GM23338 (cell line): ENCODE data around the gene TMED8. TPM values are rescaled to one million over a fixed set of nuclear protein-coding genes. Genes with fewer than 3 reads are reported as not detected.

Experiments used
- ATAC-seq: fragments of 200-7000 bp; cut with Tn5 transposase; 3 replicates; pipeline ENCODE4 v1.9.1; 2020
- DNase-seq: peaks from one replicate; pipeline ENCODE4 v3.0.0-alpha.2; 2015; ENCODE audit warnings: low spot score
- H2AFZ ChIP-seq: fragments of 200-600 bp; sonication (generic); 2 replicates; pipeline ENCODE4 v1.8.0; 2016; ENCODE audit warnings: antibody characterized with exemption, mild to moderate bottlenecking, moderate library complexity
- H3F3A ChIP-seq: fragments of 200-600 bp; sonication (generic); replicated peaks from 2 replicates; pipeline ENCODE4 v1.8.0; 2017; ENCODE audit warnings: antibody characterized with exemption, mixed run types, low read depth
- H3K27ac ChIP-seq: fragments of 200-600 bp; sonication (generic); 2 replicates; pipeline ENCODE4 v1.6.1; 2016; ENCODE audit warnings: low read depth
- H3K27me3 ChIP-seq: fragments of 200-600 bp; sonication (generic); 2 replicates; pipeline ENCODE4 v1.8.0; 2016; ENCODE audit warnings: mild to moderate bottlenecking, mixed run types, moderate library complexity; ENCODE audit not compliant: insufficient read depth
- H3K36me3 ChIP-seq: fragments of 200-600 bp; sonication (generic); 2 replicates; pipeline ENCODE4 v1.8.0; 2016; ENCODE audit warnings: mild to moderate bottlenecking; ENCODE audit not compliant: insufficient read depth
- H3K4me1 ChIP-seq: fragments of 200-600 bp; sonication (generic); 2 replicates; pipeline ENCODE4 v1.8.0; 2016; ENCODE audit warnings: mild to moderate bottlenecking, moderate library complexity; ENCODE audit not compliant: insufficient read depth
- H3K4me2 ChIP-seq: fragments of 200-600 bp; sonication (generic); 2 replicates; pipeline ENCODE4 v1.7.1; 2017; ENCODE audit warnings: mixed run types
- H3K4me3 ChIP-seq: fragments of 200-600 bp; sonication (generic); 2 replicates; pipeline ENCODE4 v1.6.1; 2016; ENCODE audit warnings: mixed run types
- H3K79me2 ChIP-seq: fragments of 200-600 bp; sonication (generic); replicated peaks from 2 replicates; pipeline ENCODE4 v1.8.0; 2017; ENCODE audit warnings: mild to moderate bottlenecking; ENCODE audit not compliant: insufficient read depth
- H3K9me2 ChIP-seq: fragments of 200-600 bp; sonication (generic); 2 replicates; pipeline ENCODE4 v1.8.0; 2017; ENCODE audit not compliant: insufficient read depth
- H4K20me1 ChIP-seq: fragments of 200-600 bp; sonication (generic); replicated peaks from 2 replicates; pipeline ENCODE4 v1.8.0; 2017; ENCODE audit warnings: mild to moderate bottlenecking; ENCODE audit not compliant: insufficient read depth
- H3K27ac Mint-ChIP-seq: 2 replicates; pipeline ENCODE4 v1.8.0; 2020; ENCODE audit warnings: inconsistent platforms, mild to moderate bottlenecking, moderate library complexity, mixed read lengths
- H3K27me3 Mint-ChIP-seq: 3 replicates; pipeline ENCODE4 v1.8.0; 2022; ENCODE audit warnings: low read depth, mild to moderate bottlenecking, moderate library complexity, mixed read lengths, inconsistent platforms; ENCODE audit not compliant: insufficient read depth, poor library complexity
- H3K36me3 Mint-ChIP-seq: 3 replicates; pipeline ENCODE4 v1.8.0; 2021; ENCODE audit warnings: low read depth, mild to moderate bottlenecking, inconsistent platforms, moderate library complexity, mixed read lengths
- H3K4me1 Mint-ChIP-seq: 3 replicates; pipeline ENCODE4 v1.8.0; 2020; ENCODE audit warnings: mild to moderate bottlenecking, inconsistent platforms, mixed read lengths
- H3K4me3 Mint-ChIP-seq: 3 replicates; pipeline ENCODE4 v1.8.0; 2021; ENCODE audit warnings: moderate library complexity, mild to moderate bottlenecking, inconsistent platforms, mixed read lengths
- H3K9me3 Mint-ChIP-seq: 3 replicates; pipeline ENCODE4 v1.8.0; 2020; ENCODE audit warnings: moderate library complexity, mild to moderate bottlenecking, inconsistent platforms, mixed read lengths
- CREB1 ChIP-seq: fragments of 250-450 bp; sonication (Bioruptor Pico); IDR thresholded peaks from 2 replicates; pipeline ENCODE4 v1.5.0; 2020; ENCODE audit warnings: low read depth, mild to moderate bottlenecking, moderate library complexity
- EZH2 ChIP-seq: fragments of 200-600 bp; sonication (generic); IDR thresholded peaks from one replicate; pipeline ENCODE4 v1.8.0; 2017; ENCODE audit warnings: antibody characterized with exemption, mild to moderate bottlenecking, low read depth; ENCODE audit not compliant: unreplicated experiment
- EZH2phosphoT487 ChIP-seq: fragments of 200-600 bp; sonication (generic); IDR thresholded peaks from one replicate; pipeline ENCODE4 v1.8.1; 2018; ENCODE audit warnings: antibody characterized with exemption; ENCODE audit not compliant: unreplicated experiment
- POLR2AphosphoS5 ChIP-seq: IDR thresholded peaks from 2 replicates; pipeline ENCODE4 v1.6.1; 2016; ENCODE audit warnings: antibody characterized with exemption, low read depth
- STAT1 ChIP-seq: IDR thresholded peaks from one replicate; pipeline ENCODE4 v1.6.1; 2016; ENCODE audit warnings: antibody characterized with exemption; ENCODE audit not compliant: unreplicated experiment
- ZNF114 ChIP-seq: fragments of 250-450 bp; sonication (Bioruptor Pico); IDR thresholded peaks from 2 replicates; pipeline ENCODE4 v1.5.0; 2020; ENCODE audit warnings: mild to moderate bottlenecking, moderate library complexity
- ZNF462 ChIP-seq: fragments of 250-450 bp; sonication (Bioruptor Pico); IDR thresholded peaks from 2 replicates; pipeline ENCODE4 v1.5.0; 2020; ENCODE audit warnings: mild to moderate bottlenecking, moderate library complexity
- polyA plus RNA-seq: library from polyadenylated mRNA; unstranded; fragments of >200 nt; fragmentation: Nextera tagmentation; extraction: Ambion mirVana; gene quantifications from 2 replicates; pipeline ENCODE4 v1.2.1, GENCODE V29; 2016
- total RNA-seq: library from RNA; depleted of rRNA; stranded (reverse); fragments of >200 nt; shearing (Covaris generic); gene quantifications from 2 replicates; pipeline ENCODE4 v1.2.3, GENCODE V29; 2014

TMED8 gene
- total and polyA plus RNA-seq, 2 experiments from 2014 or later = 4.3 to 13.8 TPM

- H2AFZ ChIP-seq = no peak overlapping the region
- no peak overlapping the region for H3K27ac Mint-ChIP-seq
- no peaks in the 10 kb centered on the region for H3K27me3 Mint-ChIP-seq
- no peaks in the 10 kb centered on the region for H3F3A ChIP-seq
- no peaks in the 10 kb centered on the region for H3K36me3 ChIP-seq
- H3K4me1 Mint-ChIP-seq = no peaks in the 10 kb centered on the region
- H3K36me3 Mint-ChIP-seq = peaks cover 5% of the 10 kb centered on the region; the same call in 1 of the 3 replicates
- no peaks in the 10 kb centered on the region for H3K4me1 ChIP-seq
- TF ChIP-seq EZH2phosphoT487 (no peak), EZH2 (no peak), ZNF462 (CRISPR knock-in tag) (no peak), ZNF114 (CRISPR knock-in tag) (no peak), STAT1 (no peak)
- H4K20me1 ChIP-seq = no peaks in the 10 kb centered on the region
- H3K4me3 ChIP-seq = no peak overlapping the region
- ATAC-seq (no peak), DNase-seq (no peak)
- H3K9me3 Mint-ChIP-seq = peaks cover 6% of the 10 kb centered on the region
- H3K27ac ChIP-seq = no peak overlapping the region; the same call in 1 of the 2 replicates
- H3K27me3 ChIP-seq = no peaks in the 10 kb centered on the region
- no peaks in the 10 kb centered on the region for H3K79me2 ChIP-seq
- no peaks in the 10 kb centered on the region for H3K9me2 ChIP-seq
- no peak overlapping the region for H3K4me2 ChIP-seq
- H3K4me3 Mint-ChIP-seq = no peak overlapping the region
These were observed 23.3 kb upstream of the TMED8 start for GRCh38 chr14:77400216-77400615.

- no peak overlapping the region for H3K4me2 ChIP-seq
- H2AFZ ChIP-seq = no peak overlapping the region
- no peaks in the 10 kb centered on the region for H3K79me2 ChIP-seq
- Mint-ChIP-seq H3K27me3 (peaks cover 2% of the 10 kb centered on the region), H3K4me1 (no peaks in the 10 kb centered on the region), H3K36me3 (no peaks in the 10 kb centered on the region), H3K4me3 (no peak overlapping the region), H3K27ac (no peak overlapping the region), H3K9me3 (no peaks in the 10 kb centered on the region; the same call in 2 of the 3 replicates)
- no peaks in the 10 kb centered on the region for H3F3A ChIP-seq
- H4K20me1 ChIP-seq = no peaks in the 10 kb centered on the region
- no peak overlapping the region for H3K4me3 ChIP-seq
- no peaks in the 10 kb centered on the region for H3K27me3 ChIP-seq
- no peak overlapping the region for H3K27ac ChIP-seq
- DNase-seq (no peak), ATAC-seq (no peak)
- H3K9me2 ChIP-seq = no peaks in the 10 kb centered on the region
- no peaks in the 10 kb centered on the region for H3K4me1 ChIP-seq
- H3K36me3 ChIP-seq = no peaks in the 10 kb centered on the region
- no peak for TF ChIP-seq EZH2phosphoT487
- no peak for TF ChIP-seq POLR2AphosphoS5
- TF ChIP-seq ZNF114 (CRISPR knock-in tag) = no peak
- TF ChIP-seq ZNF462 (CRISPR knock-in tag) = no peak
- no peak for TF ChIP-seq EZH2
- TF ChIP-seq CREB1 (CRISPR knock-in tag) = no peak
These were observed 13.3 kb upstream of the TMED8 start for GRCh38 chr14:77390188-77390587.
